GM12891 (cell line): Measurements from ENCODE around the gene THSD4.

Source experiments
- PAX5 ChIP-seq: IDR thresholded peaks from 2 replicates; pipeline ENCODE4 v1.6.1; 2011; ENCODE audit warnings: low read length, moderate library complexity, mild to moderate bottlenecking; ENCODE audit not compliant: insufficient read depth, severe bottlenecking
- POLR2A ChIP-seq: IDR thresholded peaks from 2 replicates; pipeline ENCODE4 v1.6.1; 2011; ENCODE audit warnings: low read depth, low read length, control low read depth
- POLR2AphosphoS5 ChIP-seq: IDR thresholded peaks from 2 replicates; pipeline ENCODE4 v1.6.1; 2011; ENCODE audit warnings: low read depth, low read length, control low read depth
- POU2F2 ChIP-seq: IDR thresholded peaks from 2 replicates; pipeline ENCODE4 v1.6.1; 2011; ENCODE audit warnings: low read depth, mild to moderate bottlenecking, control low read depth, low read length, moderate library complexity
- TAF1 ChIP-seq: IDR thresholded peaks from 2 replicates; pipeline ENCODE4 v1.6.1; 2011; ENCODE audit warnings: low read depth, low read length, control low read depth

DNA sequence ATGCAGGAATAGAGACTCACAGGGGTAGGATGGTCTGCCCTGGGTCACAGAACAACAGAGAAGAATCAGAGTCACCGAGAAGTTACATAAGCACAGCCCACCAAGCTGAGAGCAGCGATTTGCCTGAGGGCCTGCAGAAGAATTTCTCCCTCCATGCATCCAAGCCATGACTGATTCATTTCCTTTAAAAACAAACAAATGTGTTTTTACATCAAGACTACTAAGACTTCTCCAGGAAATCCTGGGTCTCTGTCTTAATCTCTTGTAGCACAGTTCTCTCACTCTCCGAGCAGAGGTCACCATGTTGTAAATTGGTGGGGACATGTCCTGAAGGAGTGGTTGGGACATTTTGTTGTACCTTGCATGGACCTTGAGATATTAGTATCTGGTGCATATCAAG, 159.8 kb downstream of the THSD4 start:
- TF ChIP-seq POLR2AphosphoS5 (no peak), TAF1 (no peak), POLR2A (no peak), POU2F2 (no peak), PAX5 (no peak)
